GM12891 (cell line): ENCODE results near the gene DOK5.

Experiments
- DNase-seq: peaks from one replicate; pipeline ENCODE4 v3.0.0; 2011; ENCODE audit warnings: low spot score; ENCODE audit not compliant: insufficient read length
- FAIRE-seq: peaks from 2 replicates; lab custom pipeline; 2011; peaks lifted over from hg19 to GRCh38; lab: Jason Lieb, UNC
- PAX5 ChIP-seq: IDR thresholded peaks from 2 replicates; pipeline ENCODE4 v1.6.1; 2011; ENCODE audit warnings: low read length, moderate library complexity, mild to moderate bottlenecking; ENCODE audit not compliant: insufficient read depth, severe bottlenecking
- POLR2A ChIP-seq: IDR thresholded peaks from 2 replicates; pipeline ENCODE4 v1.6.1; 2011; ENCODE audit warnings: low read depth, low read length, control low read depth
- POLR2AphosphoS5 ChIP-seq: IDR thresholded peaks from 2 replicates; pipeline ENCODE4 v1.6.1; 2011; ENCODE audit warnings: low read depth, low read length, control low read depth
- POU2F2 ChIP-seq: IDR thresholded peaks from 2 replicates; pipeline ENCODE4 v1.6.1; 2011; ENCODE audit warnings: low read depth, mild to moderate bottlenecking, control low read depth, low read length, moderate library complexity
- SPI1 ChIP-seq: IDR thresholded peaks from 2 replicates; pipeline ENCODE4 v1.6.1; 2011; ENCODE audit warnings: low read depth, low read length, control low read depth
- TAF1 ChIP-seq: IDR thresholded peaks from 2 replicates; pipeline ENCODE4 v1.6.1; 2011; ENCODE audit warnings: low read depth, low read length, control low read depth

The DOK5 gene

DNA sequence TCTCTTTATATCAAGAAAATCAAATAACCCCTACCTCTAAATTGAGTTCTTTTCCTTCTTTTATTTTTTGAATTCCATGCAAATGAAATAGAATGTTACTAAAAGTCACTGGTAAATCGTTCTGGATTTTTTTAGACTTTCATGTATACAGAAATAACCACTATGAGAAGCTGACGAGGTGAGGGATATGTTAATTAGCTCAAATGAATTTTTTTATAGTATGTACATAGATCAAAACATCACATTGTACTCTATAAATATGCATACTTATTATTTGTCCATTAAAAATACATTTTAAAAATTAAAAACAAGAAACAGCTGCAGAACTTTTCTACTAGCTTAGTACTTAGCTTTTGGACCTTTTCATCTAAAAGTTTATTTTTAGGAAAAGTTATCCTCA, 165.4 kb downstream of the DOK5 start:
- DNase-seq (no peak), FAIRE-seq (no peak)

DNA sequence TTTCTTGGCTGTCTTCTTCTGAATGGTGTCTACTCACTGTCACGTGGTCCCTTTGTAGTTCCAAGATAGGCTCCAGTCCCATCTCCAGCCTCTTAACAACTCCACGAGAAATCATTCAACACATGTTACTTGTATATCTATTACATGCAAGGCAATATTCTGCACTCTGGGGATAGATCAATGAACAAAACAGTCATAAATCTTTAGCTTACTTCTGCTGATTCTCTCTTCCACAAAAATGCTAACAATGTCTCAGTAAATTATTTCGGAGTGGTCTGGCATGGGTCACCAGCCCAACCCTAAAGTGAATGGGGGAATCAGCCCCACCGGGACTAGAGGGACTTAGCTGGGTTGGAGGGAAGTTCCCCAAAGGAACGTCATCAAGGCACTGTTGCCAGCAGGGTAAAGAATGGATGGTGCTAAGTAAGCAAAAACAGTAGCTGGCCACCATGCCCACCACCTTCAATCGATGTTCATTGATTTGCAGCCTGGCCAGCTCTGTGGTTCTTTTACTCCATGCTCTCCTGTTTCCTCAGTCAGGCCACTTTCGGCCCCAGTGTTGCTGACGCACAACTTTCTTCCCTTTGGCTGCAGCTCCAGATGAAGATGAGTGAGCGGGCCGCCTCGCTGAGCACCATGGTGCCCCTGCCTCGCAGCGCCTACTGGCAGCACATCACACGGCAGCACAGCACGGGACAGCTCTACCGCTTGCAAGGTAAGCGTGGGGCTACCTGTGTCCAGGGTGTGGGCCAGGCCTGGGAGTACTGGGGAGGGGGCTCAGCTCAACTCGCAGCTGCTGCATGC, 167.7 kb downstream of the DOK5 start:
- FAIRE-seq: no peak
- no peak for DNase-seq
- no peak for TF ChIP-seq POU2F2
- no peak for TF ChIP-seq PAX5
- TF ChIP-seq SPI1: no peak
- TF ChIP-seq POLR2A: no peak
- TF ChIP-seq TAF1: no peak
- no peak for TF ChIP-seq POLR2AphosphoS5

More for the DNA sequence above, 165.4 kb downstream of the DOK5 start:
- TF ChIP-seq TAF1 (no peak), SPI1 (no peak), POU2F2 (no peak), POLR2A (no peak), PAX5 (no peak), POLR2AphosphoS5 (no peak)

DNA sequence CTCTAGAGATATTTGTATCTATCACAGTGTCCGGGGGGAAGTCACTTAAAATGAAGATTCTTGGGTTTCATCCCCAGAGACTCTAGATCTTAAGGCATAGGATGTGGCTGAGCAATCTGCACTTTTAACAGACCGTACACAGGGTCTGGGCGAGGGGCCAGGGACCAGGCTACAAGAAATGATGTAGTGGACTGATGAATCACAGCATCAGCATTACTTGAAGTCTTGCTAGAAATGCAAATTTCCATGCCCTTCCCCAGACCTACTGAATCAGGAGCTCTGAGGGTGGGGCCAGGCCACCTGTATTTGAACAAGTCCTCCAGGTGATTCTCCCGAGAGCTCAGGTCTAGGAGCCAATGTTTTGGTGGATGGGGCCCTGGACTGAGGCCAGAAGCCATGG, 168.4 kb downstream of the DOK5 start:
- no peak for DNase-seq
- TF ChIP-seq PAX5: no peak
- FAIRE-seq: no peak

DNA sequence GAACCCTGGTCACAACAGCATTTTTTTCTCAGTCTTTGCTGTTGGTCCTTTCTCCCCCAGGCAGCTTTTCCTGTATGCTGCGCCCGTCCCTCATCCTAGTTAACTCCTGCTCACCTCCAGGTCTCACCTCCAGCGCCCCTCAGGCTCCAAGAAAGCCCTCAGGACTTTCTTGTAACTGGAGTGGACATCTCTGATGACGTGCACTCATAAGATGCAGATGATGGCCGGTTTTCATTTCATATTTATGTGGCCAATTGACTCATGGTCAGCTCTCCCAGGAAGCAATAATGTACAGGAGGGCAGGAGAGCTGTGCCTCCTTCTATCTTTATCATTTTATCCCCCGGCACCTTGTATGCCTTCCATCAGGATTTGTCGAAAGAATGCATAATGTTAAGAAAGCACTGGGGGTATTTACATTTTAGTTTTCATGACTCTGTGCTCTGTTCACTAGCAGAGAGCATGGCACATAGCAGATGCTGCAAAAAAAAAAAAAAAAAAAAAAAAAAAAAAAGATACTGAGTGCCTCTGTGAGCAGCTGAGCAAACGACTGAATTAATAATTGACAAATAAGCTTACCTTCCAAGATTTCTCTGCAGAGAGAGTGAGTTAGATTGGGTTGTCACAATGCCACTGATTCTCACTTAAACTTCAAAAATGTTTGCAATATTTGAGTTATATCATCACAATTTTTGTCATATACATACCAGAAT, 170.2 kb downstream of the DOK5 start:
- FAIRE-seq: no peak
- DNase-seq: no peak
- TF ChIP-seq PAX5: no peak
- TF ChIP-seq TAF1: no peak
- TF ChIP-seq POLR2AphosphoS5: no peak
- no peak for TF ChIP-seq POU2F2

DNA sequence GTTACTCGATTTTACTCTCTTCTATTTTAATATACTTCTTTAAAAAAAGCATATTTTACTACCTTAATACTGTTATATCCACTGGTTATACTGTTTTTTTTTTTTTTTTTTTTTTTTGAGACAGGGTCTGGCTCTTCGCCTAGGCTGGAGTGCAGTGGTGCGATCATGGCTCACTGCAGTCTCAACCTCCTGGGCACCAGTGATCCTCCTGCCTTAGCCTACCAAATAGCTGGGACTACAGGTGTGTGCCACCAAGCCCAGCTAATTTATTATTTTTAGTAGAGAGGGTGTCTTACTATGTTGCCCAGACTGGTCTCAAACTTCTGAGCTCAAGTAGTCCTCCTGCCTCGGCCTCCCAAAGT, 170.7 kb downstream of the DOK5 start:
- no peak for DNase-seq
- TF ChIP-seq POLR2AphosphoS5 (no peak), PAX5 (no peak), TAF1 (no peak), SPI1 (no peak), POLR2A (no peak), POU2F2 (no peak)
- FAIRE-seq: no peak

DNA sequence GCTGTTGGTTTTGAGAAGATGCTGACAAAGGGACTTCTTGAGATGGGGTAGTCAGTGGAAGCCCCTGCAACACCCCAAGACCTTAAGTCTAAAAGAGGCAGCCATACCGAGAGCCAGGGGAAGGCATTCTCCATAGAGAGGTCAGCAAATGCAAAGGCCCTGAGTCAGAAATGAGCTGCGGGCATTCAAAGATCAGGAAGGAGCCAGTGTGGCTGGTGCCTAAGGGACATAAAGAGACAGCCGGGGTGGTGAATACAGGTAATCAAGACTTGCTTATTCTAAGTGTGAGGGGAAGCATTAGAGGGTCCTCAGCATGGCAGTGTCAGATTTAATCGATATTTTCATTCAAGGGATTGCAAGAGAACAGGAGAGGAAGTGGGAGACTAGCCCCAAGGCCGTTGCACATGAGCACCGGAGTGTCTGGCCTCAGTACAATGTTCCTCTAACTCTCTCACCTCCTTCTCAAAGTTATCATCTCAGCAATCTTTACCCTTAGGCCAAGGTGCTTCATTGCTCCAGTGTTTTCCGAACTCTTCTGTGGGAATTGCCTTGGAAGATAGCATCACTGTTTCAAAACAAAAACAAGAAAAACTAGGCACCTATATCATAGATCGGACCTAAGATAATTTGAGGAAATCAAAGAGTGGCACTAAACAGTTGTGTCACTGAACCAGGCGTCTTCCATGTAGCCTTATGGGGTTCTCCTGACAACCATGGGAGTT, 173.2 kb downstream of the DOK5 start:
- TF ChIP-seq POU2F2 (no peak), POLR2A (no peak), PAX5 (no peak), POLR2AphosphoS5 (no peak)
- no peak for FAIRE-seq
- no peak for DNase-seq

DNA sequence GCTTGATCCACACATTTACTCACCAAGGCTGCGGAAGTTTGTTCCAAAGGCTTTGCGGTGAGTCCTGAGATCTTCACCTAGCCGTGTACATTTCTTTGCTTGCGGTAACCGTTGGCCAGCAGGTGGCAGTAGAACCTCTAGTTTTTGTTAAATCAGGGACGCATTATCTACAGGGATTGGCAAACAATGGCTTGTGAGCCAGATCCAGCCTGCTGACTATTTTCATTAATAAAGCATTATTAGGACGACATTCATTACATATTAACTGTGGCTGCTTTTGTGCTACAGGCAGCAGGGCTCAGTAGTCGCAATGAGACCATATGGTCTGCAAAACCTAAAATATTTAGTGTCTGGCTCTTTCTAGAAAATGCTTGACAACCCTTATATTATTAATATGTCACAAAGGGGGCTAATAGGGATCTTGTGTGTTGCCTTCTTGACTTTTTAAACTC, 174.1 kb downstream of the DOK5 start:
- DNase-seq: peak; percentile 30
- TF ChIP-seq SPI1 (no peak), POLR2A (no peak), POU2F2 (no peak), POLR2AphosphoS5 (no peak), PAX5 (no peak), TAF1 (no peak)
- FAIRE-seq: peak; percentile 81

DNA sequence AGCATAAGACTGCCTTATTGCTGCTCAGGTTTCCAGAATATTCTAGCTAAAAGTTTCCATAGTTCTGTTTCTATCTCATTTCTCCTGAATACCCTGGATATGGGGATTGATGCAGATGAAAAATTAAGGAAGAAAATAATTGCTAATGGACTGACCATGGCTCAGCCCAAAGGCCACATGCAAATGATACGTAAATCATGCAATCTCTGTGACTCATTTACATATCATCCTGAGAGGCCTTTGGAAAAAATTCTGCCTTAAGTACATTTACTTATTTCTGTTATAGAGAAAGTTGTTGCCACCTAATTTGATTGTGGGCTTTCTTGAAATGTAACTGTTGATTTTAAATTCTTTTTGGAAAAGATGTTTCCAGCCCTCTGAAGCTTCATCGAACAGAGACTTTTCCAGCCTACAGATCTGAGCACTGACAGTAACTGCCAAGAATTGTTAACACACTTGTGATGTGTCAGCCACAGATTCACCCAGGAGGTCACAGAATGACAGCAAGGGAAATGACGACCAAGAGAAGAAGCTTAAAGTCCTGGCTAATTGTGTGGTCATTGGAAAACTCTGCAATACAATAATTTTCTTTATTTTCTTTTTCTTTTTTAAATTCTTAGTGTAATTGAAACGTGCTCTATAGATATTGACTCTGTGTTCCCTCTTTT, 174.8 kb downstream of the DOK5 start:
- TF ChIP-seq POLR2A: no peak
- TF ChIP-seq POU2F2: no peak
- no peak for TF ChIP-seq PAX5
- TF ChIP-seq POLR2AphosphoS5: no peak
- TF ChIP-seq SPI1: no peak
- no peak for TF ChIP-seq TAF1
- DNase-seq (no peak), FAIRE-seq (no peak)

DNA sequence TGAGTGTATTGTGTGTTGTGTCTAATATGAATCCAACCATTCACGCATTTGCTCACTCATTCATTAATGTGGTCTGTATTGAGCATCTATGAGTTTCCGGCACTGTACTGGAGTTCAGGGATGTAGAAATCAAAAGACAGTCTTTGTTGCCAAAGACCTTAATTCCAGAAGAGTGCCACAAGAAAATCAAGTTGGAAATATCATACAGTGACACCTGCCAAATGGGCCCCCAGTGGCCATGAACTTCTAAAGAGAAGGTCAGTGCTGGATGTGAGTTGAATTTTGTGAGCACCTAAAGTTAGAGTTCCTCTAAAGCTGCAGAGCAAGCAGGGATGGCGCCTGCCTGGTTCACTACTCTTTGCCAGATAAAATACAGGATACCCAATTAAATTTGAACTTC, 175.9 kb downstream of the DOK5 start:
- DNase-seq: no peak
- FAIRE-seq: no peak
- TF ChIP-seq POLR2A (no peak), POU2F2 (no peak), TAF1 (no peak), PAX5 (no peak), POLR2AphosphoS5 (no peak), SPI1 (no peak)
